GOT3 (cell line): ENCODE measurements around the gene CPSF6.

Source experiments
- DNase-seq: peaks from one replicate; lab custom pipeline; 2025; ENCODE audit warnings: mixed read lengths; lab: John Stamatoyannopoulos, UW

CPSF6 gene

DNA sequence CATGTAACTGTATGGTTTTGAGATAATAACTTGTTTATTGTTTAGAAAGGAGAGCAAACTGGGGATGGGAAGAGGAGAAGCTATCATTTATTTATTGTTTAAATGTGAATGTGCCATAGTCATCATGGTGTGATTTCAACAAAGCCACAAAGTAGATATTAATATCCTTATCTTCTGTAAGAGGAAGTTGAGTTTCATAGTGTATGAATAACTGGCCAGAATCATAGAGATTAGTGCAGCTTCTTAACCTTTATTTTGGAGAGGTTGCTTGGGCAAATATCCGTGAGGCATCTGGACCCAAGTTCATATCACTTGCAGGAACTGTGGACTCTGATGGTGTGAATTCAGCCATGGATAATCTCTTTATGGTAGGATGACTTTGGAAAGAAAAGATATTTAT, 82.0 kb downstream of the CPSF6 start:
- DNase-seq, result no peak
